T-helper 2 cell treated with Interferon-gamma antibody and Interleukin-4, amounts not matched to agents 5 μg/mL and 100 μg/mL, for 36 hours (primary cell): Measurements from ENCODE around the gene PPP1R3D.

Experiments used
- DNase-seq: peaks from one replicate; pipeline ENCODE4 v3.0.0; 2021; ENCODE audit warnings: low spot score
- H3K27ac Mint-ChIP-seq: one replicate; pipeline ENCODE4 v1.8.0; 2021; ENCODE audit warnings: mild to moderate bottlenecking, mixed read lengths
- H3K27me3 Mint-ChIP-seq: one replicate; pipeline ENCODE4 v1.8.0; 2021; ENCODE audit warnings: low read depth, mixed read lengths
- H3K36me3 Mint-ChIP-seq: one replicate; pipeline ENCODE4 v1.8.0; 2021; ENCODE audit warnings: low read depth, mixed read lengths
- H3K4me1 Mint-ChIP-seq: one replicate; pipeline ENCODE4 v1.8.0; 2021; ENCODE audit warnings: low read depth, mixed read lengths
- H3K4me3 Mint-ChIP-seq: one replicate; pipeline ENCODE4 v1.8.0; 2022; ENCODE audit warnings: mild to moderate bottlenecking, moderate library complexity, mixed read lengths
- H3K9me3 Mint-ChIP-seq: one replicate; pipeline ENCODE4 v1.8.0; 2021; ENCODE audit warnings: mixed read lengths

PPP1R3D gene

GRCh38 chr20:59939879-59940128, 301 bp downstream of the PPP1R3D start:
- H3K4me3 Mint-ChIP-seq = peak overlapping the region; percentile 93
- H3K36me3 Mint-ChIP-seq = peaks cover 31% of the 10 kb centered on the region
- DNase-seq = no peak
- peak overlapping the region; percentile 96 for H3K27ac Mint-ChIP-seq
- H3K27me3 Mint-ChIP-seq = no peaks in the 10 kb centered on the region
- H3K9me3 Mint-ChIP-seq = no peaks in the 10 kb centered on the region
- peaks cover 37% of the 10 kb centered on the region for H3K4me1 Mint-ChIP-seq

DNA sequence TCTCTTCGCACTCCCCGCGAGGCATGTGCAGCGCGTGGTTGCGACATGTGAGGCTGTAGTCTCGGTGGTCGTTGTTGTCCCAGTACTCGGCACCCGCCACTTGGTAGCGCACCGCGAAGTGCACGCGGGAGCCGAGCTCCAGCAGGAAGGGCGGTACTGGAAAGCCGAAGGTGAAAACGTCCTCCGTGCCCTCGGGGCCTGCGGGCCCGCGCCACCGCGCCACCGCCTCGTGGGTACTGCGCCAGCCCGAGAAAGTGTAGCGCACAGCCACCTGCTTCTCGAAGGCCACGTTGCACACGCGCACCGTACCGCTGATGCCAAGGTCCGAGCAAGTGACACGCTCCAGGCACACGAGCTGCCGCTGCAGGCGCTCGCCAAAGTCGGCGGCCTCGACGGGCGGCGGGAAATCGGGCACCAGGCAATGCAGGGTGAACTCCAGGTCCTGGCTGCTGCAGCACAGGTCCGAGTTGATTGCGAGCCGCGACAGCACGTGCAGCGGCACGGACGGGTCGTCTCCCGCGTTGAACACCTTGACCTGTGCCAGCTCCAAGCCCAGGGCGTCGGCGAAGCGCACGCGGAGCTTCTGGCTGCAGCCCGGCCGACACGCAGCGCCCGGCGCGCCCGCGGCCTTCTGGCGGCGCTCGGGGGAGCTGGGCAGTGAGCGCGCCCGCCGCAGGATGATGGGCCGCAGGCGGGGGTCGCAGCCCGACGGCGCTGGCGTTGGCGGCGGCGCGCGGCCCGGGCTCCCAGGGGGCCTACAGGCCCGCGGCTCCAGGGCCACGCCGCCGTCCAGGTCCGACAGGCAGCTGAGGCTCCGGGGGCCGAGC, 840 bp downstream of the PPP1R3D start:
- Mint-ChIP-seq H3K4me1 (peaks cover 36% of the 10 kb centered on the region), H3K4me3 (peak overlapping the region; percentile 88), H3K27me3 (no peaks in the 10 kb centered on the region), H3K36me3 (peaks cover 28% of the 10 kb centered on the region), H3K27ac (no peak overlapping the region), H3K9me3 (no peaks in the 10 kb centered on the region)
- DNase-seq = no peak

DNA sequence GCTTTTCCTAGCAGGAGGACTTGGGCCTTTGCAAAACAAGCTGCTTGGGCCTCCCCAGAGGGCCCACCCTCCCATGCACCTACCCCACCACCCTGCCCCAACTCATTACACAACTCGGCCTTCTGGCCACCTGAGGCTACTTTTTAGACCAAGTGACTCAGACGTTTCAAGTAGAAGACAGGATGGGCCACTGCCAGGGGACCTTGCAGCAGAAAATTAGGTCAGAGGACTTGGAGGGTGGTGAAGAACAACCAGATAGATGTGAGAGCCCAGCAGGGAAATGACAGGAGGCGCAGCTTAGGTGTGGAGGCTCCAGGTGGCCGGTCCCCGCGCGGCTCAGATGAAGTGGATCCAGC, 1.4 kb downstream of the PPP1R3D start:
- Mint-ChIP-seq H3K4me3 (peak overlapping the region; percentile 88), H3K4me1 (peaks cover 36% of the 10 kb centered on the region), H3K27me3 (no peaks in the 10 kb centered on the region), H3K27ac (peak overlapping the region; percentile 72), H3K36me3 (peaks cover 26% of the 10 kb centered on the region), H3K9me3 (no peaks in the 10 kb centered on the region)
- no peak for DNase-seq

DNA sequence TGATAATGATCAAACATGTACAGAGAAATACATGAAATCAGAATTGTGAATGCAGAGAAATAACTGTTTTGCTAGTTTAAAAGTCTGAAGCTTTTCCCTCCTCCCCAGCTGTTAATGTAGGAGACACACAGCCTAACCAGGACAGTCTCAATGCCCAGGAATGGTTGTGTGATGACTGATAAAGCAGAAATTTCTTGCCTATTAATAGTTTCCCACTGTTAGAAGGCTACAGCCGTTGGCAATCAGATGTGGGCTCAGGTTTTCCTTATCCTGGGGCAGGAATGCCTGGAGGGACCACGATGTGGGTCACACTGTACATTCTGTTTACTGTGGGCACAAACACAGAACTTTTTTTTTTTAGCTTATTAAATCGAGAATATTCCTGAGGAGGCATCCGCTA, 1.9 kb downstream of the PPP1R3D start:
- no peaks in the 10 kb centered on the region for H3K27me3 Mint-ChIP-seq
- no peaks in the 10 kb centered on the region for H3K9me3 Mint-ChIP-seq
- H3K27ac Mint-ChIP-seq = no peak overlapping the region
- DNase-seq = no peak
- peaks cover 36% of the 10 kb centered on the region for H3K4me1 Mint-ChIP-seq
- peak overlapping the region; percentile 88 for H3K4me3 Mint-ChIP-seq
- peaks cover 26% of the 10 kb centered on the region for H3K36me3 Mint-ChIP-seq

- Mint-ChIP-seq H3K4me1 (peaks cover 34% of the 10 kb centered on the region), H3K36me3 (peaks cover 24% of the 10 kb centered on the region), H3K4me3 (no peak overlapping the region), H3K27me3 (no peaks in the 10 kb centered on the region), H3K27ac (no peak overlapping the region), H3K9me3 (no peaks in the 10 kb centered on the region)
- no peak for DNase-seq
Measured at GRCh38 chr20:59937150-59937549, 3.0 kb downstream of the PPP1R3D start.

- peaks cover 23% of the 10 kb centered on the region for H3K36me3 Mint-ChIP-seq
- peaks cover 34% of the 10 kb centered on the region for H3K4me1 Mint-ChIP-seq
- H3K9me3 Mint-ChIP-seq = no peaks in the 10 kb centered on the region
- no peak overlapping the region for H3K27ac Mint-ChIP-seq
- no peak overlapping the region for H3K4me3 Mint-ChIP-seq
- DNase-seq = no peak
- no peaks in the 10 kb centered on the region for H3K27me3 Mint-ChIP-seq
Measured at GRCh38 chr20:59936409-59936808, 3.7 kb downstream of the PPP1R3D start.

DNA sequence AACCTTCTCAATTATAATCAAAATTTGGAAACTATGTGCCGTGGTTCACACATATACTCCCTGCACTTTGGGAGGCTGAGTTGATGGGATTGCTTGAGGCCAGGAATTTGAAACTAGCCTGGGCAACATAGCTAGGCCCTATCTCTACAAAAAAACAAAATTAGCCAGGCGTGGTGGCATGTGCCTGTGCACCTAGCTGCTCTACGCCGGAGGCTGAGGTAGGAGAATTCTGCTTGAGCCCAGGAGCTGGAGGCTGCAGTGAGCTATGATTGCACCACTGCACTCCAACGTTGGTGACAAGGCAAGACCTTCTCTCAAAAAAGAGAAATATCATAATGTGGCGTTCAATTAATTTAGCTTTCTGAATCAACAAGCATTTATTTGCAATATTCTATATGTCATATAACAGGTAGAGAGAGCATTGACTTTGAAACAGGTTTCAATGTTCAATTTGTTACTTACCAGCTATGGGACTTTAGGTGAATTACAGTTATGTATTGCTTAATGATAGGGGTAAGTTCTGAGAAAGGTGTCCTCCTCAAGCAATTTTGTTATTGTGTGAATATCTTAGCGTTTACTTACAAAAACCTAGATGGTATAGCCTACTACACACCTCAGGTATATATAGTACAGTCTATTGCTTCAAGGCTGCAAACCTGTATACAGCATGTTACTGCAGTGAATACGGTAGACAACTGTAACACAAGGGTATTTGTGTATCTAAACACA, 4.5 kb downstream of the PPP1R3D start:
- Mint-ChIP-seq H3K4me1 (peaks cover 29% of the 10 kb centered on the region), H3K4me3 (no peak overlapping the region), H3K36me3 (peaks cover 23% of the 10 kb centered on the region), H3K27ac (no peak overlapping the region), H3K27me3 (no peaks in the 10 kb centered on the region), H3K9me3 (no peaks in the 10 kb centered on the region)
- no peak for DNase-seq

- DNase-seq = peak; percentile 79
- Mint-ChIP-seq H3K4me3 (peak overlapping the region; percentile 78), H3K27ac (no peak overlapping the region), H3K9me3 (no peaks in the 10 kb centered on the region), H3K4me1 (peaks cover 29% of the 10 kb centered on the region), H3K36me3 (peaks cover 23% of the 10 kb centered on the region), H3K27me3 (no peaks in the 10 kb centered on the region)
Measured at GRCh38 chr20:59933849-59934585, 6.1 kb downstream of the PPP1R3D start.

DNA sequence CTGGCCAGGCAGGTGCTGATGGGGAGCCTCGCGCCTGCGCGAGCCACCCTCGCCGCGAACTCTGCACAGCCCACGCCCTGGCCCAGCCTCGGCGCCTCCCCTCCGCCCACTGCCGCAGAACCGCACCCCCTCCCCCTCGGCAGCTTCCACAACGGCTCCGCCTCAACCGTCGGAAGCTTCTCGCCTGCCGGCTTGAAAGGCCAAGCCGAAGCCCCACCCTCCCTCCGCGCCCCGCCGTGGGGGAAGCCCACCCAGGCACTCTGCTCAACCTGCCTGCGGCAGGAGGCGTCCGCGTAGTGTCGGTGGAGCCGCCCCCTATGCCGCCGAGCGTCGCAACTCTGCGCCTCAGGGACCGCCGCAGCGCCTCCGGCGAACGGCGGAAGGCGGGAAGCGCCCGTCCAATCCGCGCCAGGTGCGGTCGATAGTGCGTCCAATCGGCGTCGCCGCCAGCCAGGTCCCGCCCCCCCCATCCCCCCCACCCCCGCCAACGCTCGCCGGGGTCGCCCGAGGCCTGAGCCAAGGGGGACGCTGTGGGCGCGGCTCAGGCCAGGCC, 6.7 kb downstream of the PPP1R3D start, which contains the start of gene SYCP2:
SYCP2 (minus strand) TSS at position 342 of the 553 bp plus-strand sequence. CDS start 11,224 bp downstream, outside the sequence.
- peaks cover 26% of the 10 kb centered on the region for H3K4me1 Mint-ChIP-seq
- H3K36me3 Mint-ChIP-seq = peaks cover 18% of the 10 kb centered on the region
- peak within 1 kb of the TSS; percentile 78 for H3K4me3 Mint-ChIP-seq
- H3K9me3 Mint-ChIP-seq = no peaks in the 10 kb centered on the region
- H3K27me3 Mint-ChIP-seq = no peaks in the 10 kb centered on the region
- peak; percentile 45 for DNase-seq
- H3K27ac Mint-ChIP-seq = peak within 1 kb of the TSS; percentile 41

GRCh38 chr20:59932616-59933295, 7.3 kb downstream of the PPP1R3D start:
- peak overlapping the region; percentile 41 for H3K27ac Mint-ChIP-seq

DNA sequence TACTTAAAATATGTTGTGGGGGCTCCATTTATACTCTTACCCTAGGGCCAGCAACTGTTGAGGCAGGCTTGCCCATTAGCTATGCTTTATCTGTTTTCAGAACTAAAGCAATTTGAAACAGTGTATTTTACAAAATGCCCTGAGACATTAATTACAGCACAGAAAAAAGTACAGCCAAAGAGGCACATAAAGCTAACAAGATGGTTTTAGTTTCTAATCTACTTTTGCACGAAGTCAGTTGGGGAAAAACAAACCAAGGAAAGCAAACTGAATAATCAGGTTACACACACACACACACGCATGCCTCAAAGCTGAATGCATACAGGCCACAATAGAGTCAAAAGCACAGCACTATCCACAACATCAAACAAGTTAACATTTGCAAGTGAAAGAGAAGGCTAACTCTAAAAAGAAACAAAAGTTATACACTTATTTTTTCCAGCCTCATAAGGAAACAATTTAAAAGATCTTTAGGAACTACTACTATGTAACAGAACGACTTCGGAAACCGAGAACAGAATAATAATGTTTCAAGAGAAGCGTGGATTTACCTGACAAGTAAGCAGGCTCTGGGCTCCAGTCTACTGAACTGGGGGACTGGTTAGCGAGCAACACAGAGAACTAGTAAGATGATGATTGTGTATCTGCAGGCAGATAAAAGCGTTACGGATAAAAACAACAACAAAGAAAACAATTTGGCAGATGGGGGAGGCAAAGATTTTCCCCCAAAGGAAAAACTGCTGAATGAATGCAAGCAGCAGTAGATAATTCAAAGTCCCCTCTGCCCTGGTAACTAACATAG, 8.4 kb downstream of the PPP1R3D start:
- H3K27ac Mint-ChIP-seq = peak overlapping the region; percentile 70
- peak overlapping the region; percentile 69 for H3K4me3 Mint-ChIP-seq
- peaks cover 21% of the 10 kb centered on the region for H3K4me1 Mint-ChIP-seq
- peaks cover 11% of the 10 kb centered on the region for H3K36me3 Mint-ChIP-seq
- no peaks in the 10 kb centered on the region for H3K9me3 Mint-ChIP-seq
- no peak for DNase-seq
- H3K27me3 Mint-ChIP-seq = no peaks in the 10 kb centered on the region

More at GRCh38 chr20:59932616-59933295, 7.3 kb downstream of the PPP1R3D start:
- Mint-ChIP-seq H3K4me1 (peaks cover 20% of the 10 kb centered on the region), H3K4me3 (peak overlapping the region; percentile 52), H3K36me3 (peaks cover 12% of the 10 kb centered on the region), H3K9me3 (no peaks in the 10 kb centered on the region), H3K27me3 (no peaks in the 10 kb centered on the region)
- DNase-seq = no peak

- DNase-seq = no peak
- H3K4me3 Mint-ChIP-seq = no peak overlapping the region
- H3K4me1 Mint-ChIP-seq = peaks cover 3% of the 10 kb centered on the region
- H3K36me3 Mint-ChIP-seq = no peaks in the 10 kb centered on the region
- no peak overlapping the region for H3K27ac Mint-ChIP-seq
- peaks cover 23% of the 10 kb centered on the region for H3K27me3 Mint-ChIP-seq
- H3K9me3 Mint-ChIP-seq = no peaks in the 10 kb centered on the region
Measured at GRCh38 chr20:59925899-59926298, 14.2 kb downstream of the PPP1R3D start.

DNA sequence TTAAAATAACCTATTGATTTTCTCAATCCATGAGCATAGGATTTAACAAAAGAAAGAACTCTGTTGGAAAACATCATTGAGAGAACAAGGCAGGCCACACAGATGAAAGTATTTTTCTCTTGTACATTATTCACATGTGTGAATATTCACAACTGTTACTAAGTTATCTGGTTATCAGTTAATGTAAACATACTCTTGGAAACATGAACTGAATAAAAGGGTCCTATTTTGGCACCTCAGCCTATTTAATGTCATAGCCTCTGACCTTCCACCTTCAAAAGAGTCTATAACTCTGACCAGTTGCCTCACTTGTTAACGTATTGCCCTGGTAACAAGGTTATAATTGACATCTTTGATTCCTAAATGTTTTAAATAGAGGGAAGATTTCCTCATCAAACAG, 14.7 kb downstream of the PPP1R3D start:
- Mint-ChIP-seq H3K9me3 (no peaks in the 10 kb centered on the region), H3K36me3 (no peaks in the 10 kb centered on the region), H3K27ac (no peak overlapping the region), H3K27me3 (peaks cover 23% of the 10 kb centered on the region), H3K4me3 (no peak overlapping the region), H3K4me1 (peaks cover 3% of the 10 kb centered on the region)
- no peak for DNase-seq
